ENCODE results near the gene OSBPL9.

DNA sequence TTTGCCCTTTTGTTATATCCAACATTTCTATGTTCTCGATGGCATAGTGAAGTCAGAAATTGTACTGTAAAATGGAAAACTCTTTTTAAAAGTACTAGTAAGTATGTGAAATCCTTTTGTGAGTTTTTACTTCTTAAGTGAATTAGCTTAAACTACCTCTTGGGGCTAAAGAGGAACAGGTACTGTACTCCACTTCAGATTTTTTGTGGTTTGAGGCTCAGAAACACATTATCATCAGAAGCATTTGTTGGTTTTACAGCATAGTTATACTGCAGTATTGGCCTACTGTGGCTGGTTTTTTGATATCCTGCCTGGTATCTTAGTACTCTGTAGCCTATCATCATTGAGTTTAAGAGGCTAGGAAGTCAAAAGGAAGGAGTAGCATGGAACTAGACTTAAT lies 144.5 kb downstream of the OSBPL9 start:
- TF ChIP-seq YY1 (tag by site-specific recombination; IDR thresholded peaks at IDR 0.05) (no peak), KLF1 (tag by site-specific recombination; IDR thresholded peaks at IDR 0.05) (no peak), ZXDB (tag by site-specific recombination; IDR thresholded peaks at IDR 0.05) (no peak), ZNF394 (tag by site-specific recombination; IDR thresholded peaks at IDR 0.05; ENCODE audit: borderline replicate concordance) (no peak), KLF9 (tag by site-specific recombination; IDR thresholded peaks at IDR 0.05; ENCODE audit: low read depth) (no peak), FEZF1 (tag by site-specific recombination; IDR thresholded peaks at IDR 0.05) (no peak), SETDB1 (IDR thresholded peaks at IDR 0.05; ENCODE audit: insufficient read length, low read length) (no peak), ZNF521 (tag by site-specific recombination; IDR thresholded peaks at IDR 0.05) (no peak), ZNF837 (tag by site-specific recombination; IDR thresholded peaks at IDR 0.05) (no peak), ZNF211 (tag by site-specific recombination; IDR thresholded peaks at IDR 0.05; ENCODE audit: low read depth) (no peak)
- TF ChIP-seq, protein P1, sequence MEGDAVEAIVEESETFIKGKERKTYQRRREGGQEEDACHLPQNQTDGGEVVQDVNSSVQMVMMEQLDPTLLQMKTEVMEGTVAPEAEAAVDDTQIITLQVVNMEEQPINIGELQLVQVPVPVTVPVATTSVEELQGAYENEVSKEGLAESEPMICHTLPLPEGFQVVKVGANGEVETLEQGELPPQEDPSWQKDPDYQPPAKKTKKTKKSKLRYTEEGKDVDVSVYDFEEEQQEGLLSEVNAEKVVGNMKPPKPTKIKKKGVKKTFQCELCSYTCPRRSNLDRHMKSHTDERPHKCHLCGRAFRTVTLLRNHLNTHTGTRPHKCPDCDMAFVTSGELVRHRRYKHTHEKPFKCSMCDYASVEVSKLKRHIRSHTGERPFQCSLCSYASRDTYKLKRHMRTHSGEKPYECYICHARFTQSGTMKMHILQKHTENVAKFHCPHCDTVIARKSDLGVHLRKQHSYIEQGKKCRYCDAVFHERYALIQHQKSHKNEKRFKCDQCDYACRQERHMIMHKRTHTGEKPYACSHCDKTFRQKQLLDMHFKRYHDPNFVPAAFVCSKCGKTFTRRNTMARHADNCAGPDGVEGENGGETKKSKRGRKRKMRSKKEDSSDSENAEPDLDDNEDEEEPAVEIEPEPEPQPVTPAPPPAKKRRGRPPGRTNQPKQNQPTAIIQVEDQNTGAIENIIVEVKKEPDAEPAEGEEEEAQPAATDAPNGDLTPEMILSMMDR (tag by site-specific recombination; IDR thresholded peaks at IDR 0.05): no peak
- TF ChIP-seq, protein P2, sequence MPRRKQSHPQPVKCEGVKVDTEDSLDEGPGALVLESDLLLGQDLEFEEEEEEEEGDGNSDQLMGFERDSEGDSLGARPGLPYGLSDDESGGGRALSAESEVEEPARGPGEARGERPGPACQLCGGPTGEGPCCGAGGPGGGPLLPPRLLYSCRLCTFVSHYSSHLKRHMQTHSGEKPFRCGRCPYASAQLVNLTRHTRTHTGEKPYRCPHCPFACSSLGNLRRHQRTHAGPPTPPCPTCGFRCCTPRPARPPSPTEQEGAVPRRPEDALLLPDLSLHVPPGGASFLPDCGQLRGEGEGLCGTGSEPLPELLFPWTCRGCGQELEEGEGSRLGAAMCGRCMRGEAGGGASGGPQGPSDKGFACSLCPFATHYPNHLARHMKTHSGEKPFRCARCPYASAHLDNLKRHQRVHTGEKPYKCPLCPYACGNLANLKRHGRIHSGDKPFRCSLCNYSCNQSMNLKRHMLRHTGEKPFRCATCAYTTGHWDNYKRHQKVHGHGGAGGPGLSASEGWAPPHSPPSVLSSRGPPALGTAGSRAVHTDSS (tag by site-specific recombination; IDR thresholded peaks at IDR 0.05): no peak
- TF ChIP-seq, protein P3, sequence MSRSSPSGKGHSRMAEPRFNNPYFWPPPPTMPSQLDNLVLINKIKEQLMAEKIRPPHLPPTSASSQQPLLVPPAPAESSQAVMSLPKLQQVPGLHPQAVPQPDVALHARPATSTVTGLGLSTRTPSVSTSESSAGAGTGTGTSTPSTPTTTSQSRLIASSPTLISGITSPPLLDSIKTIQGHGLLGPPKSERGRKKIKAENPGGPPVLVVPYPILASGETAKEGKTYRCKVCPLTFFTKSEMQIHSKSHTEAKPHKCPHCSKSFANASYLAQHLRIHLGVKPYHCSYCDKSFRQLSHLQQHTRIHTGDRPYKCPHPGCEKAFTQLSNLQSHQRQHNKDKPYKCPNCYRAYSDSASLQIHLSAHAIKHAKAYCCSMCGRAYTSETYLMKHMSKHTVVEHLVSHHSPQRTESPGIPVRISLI (tag by site-specific recombination; IDR thresholded peaks at IDR 0.05): no peak
- TF ChIP-seq, protein P4, sequence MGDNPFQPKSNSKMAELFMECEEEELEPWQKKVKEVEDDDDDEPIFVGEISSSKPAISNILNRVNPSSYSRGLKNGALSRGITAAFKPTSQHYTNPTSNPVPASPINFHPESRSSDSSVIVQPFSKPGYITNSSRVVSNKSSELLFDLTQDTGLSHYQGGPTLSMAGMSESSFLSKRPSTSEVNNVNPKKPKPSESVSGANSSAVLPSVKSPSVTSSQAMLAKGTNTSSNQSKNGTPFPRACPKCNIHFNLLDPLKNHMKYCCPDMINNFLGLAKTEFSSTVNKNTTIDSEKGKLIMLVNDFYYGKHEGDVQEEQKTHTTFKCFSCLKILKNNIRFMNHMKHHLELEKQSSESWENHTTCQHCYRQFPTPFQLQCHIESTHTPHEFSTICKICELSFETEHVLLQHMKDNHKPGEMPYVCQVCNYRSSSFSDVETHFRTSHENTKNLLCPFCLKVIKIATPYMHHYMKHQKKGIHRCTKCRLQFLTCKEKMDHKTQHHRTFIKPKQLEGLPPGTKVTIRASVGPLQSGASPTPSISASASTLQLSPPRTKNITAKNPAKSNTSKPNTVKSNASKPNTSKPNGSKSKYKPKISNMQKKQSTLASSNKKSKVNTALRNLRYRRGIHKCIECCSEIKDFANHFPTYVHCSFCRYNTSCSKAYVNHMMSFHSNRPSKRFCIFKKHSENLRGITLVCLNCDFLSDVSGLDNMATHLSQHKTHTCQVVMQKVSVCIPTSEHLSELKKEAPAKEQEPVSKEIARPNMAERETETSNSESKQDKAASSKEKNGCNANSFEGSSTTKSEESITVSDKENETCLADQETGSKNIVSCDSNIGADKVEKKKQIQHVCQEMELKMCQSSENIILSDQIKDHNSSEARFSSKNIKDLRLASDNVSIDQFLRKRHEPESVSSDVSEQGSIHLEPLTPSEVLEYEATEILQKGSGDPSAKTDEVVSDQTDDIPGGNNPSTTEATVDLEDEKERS (tag by site-specific recombination; IDR thresholded peaks at IDR 0.05): no peak

Measured in HEK293 (cell line).